Limb (tissue), 2 donors: ENCODE results near the gene KIF26A.
"Not testable (repeated sequence)": the region's sequence is repeated elsewhere in the genome, so short reads cannot be mapped to it uniquely, and the experiment has no call there.

ENCODE experiments used
- DNase-seq, 2 donors: peaks; one replicate each; pipeline ENCODE4 v3.0.0-alpha.2; 2016; ENCODE audit errors: extremely low spot score in 2 of 2

Gene KIF26A

GRCh38 chr14:104207142-104208014 lies 69.0 kb downstream of the KIF26A start:
- no peak for DNase-seq

DNA sequence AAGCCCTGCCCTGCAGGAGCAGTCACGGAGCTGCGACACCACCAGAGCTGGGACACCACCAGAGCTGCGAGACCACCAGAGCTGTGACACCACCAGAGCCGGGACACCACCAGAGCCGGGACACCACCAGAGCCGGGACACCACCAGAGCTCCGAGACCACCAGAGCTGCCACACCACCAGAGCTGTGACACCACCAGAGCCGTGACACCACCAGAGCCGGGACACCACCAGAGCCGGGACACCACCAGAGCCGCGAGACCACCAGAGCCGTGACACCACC lies 69.6 kb downstream of the KIF26A start:
- not testable (repeated sequence) for DNase-seq

DNA sequence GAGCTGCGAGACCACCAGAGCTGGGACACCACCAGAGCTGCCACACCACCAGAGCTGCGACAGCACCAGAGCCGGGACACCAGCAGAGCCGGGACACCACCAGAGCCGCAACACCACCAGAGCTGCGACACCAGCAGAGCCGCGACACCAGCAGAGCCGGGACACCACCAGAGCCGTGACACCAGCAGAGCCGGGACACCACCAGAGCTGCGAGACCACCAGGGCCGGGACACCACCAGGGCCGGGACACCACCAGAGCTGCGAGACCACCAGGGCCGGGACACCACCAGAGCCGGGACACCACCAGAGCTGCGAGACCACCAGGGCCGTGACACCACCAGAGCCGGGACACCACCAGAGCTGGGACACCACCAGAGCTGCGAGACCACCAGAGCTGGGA lies 69.9 kb downstream of the KIF26A start:
- not testable (repeated sequence) for DNase-seq

DNA sequence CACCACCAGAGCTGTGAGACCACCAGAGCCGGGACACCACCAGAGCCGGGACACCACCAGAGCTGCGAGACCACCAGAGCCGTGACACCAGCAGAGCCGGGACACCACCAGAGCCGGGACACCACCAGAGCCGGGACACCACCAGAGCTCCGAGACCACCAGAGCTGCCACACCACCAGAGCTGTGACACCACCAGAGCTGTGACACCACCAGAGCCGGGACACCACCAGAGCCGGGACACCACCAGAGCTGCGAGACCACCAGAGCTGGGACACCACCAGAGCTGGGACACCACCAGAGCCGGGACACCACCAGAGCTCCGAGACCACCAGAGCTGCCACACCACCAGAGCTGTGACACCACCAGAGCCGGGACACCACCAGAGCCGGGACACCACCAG lies 70.7 kb downstream of the KIF26A start:
- DNase-seq = not testable (repeated sequence)

- no peak for DNase-seq
Measured at GRCh38 chr14:104209985-104210816, 71.8 kb downstream of the KIF26A start.

- no peak for DNase-seq
Measured at GRCh38 chr14:104210817-104211195, 72.4 kb downstream of the KIF26A start.

DNA sequence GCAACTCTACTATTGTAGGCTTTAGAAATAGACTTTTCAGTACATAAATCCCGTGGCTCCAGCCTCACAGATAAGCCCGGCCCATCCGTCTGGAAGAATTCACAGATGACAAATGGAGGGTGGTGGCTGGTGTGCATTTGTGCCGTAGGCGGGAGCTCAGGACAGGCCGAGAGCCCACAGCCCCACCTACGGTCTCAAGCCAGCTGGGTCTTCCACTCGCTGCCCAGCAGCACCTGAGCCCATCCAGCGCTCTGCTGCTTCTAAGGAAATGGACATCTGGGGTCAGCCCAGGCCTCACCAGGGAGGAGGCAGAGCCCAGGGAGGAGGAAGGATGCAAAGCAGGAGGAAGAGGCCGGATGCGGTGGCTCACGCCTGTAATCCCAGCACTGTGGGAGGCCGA lies 72.8 kb downstream of the KIF26A start:
- no peak for DNase-seq

GRCh38 chr14:104211741-104212140 lies 73.4 kb downstream of the KIF26A start:
- DNase-seq = no peak

GRCh38 chr14:104212206-104213095 lies 74.1 kb downstream of the KIF26A start:
- no peak for DNase-seq

DNA sequence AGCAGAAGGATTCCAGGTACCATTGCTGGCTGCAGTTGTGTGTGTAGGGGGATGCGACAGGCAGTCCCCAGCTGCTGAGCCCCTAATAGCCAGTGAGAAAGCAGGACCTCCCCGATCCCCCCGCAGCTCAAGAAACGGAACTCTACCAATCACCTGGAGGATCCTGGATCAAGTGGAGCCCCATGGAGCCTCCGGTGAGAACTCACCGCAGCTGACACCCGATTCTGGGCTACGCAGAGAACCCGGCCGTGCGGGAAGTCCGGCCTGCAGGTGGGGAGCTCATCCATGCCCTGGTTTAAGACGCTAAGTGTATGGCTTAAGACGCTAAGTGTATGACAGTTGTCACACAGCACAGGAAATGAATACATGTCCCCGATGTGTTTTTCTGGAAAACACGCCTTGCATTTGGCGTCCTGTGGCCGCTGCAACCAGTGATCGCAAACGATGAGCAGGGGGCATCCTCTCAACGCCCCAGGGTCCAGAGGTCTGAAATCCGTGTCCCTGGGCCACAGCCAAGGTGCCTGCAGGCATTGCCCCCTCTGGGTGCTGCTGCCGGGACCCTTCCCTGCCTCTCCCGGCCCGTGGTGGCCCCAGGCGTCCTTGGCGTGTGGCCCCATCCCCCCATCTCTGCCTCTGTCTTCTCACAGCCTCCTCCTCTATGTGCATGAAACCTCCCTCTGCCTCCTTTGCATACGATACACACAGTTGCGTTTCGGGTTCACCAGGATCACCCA lies 75.1 kb downstream of the KIF26A start:
- no peak for DNase-seq

DNA sequence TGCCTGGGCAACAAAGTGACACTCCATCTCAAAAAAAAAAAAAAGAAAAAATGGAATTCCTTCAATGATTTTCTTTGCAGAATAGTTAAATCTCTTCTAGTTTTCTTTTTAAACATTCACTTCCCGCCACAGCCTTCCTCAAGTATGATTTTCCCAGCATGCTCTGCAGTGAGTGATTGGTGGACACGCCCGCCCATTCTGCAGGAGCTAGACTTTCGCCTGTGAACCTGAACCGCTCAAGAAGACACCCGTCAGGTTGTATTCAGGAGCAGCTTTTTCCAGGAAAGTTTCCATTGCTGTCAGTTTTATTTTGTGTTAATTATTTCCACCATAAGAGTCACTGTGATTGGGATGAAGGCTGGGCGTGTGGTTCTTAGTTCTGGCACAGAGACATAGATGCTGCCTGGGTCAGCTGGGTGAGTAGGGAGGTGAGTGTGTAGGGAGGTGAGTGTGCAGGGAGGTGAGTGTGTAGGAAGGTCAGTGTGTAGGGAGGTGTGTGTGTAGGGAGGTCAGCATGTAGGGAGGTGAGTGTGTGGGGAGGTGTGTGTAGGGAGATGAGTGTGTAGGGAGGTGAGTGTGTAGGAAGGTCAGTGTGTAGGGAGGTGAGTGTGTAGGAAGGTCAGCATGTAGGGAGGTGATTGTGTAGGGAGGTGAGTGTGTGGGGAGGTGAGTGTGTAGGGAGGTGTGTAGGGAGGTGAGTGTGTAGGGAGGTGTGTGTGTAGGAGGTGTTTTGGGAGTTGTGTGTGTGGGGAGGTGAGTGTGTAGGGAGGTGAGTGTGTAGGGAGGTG lies 76.2 kb downstream of the KIF26A start:
- no peak for DNase-seq

DNA sequence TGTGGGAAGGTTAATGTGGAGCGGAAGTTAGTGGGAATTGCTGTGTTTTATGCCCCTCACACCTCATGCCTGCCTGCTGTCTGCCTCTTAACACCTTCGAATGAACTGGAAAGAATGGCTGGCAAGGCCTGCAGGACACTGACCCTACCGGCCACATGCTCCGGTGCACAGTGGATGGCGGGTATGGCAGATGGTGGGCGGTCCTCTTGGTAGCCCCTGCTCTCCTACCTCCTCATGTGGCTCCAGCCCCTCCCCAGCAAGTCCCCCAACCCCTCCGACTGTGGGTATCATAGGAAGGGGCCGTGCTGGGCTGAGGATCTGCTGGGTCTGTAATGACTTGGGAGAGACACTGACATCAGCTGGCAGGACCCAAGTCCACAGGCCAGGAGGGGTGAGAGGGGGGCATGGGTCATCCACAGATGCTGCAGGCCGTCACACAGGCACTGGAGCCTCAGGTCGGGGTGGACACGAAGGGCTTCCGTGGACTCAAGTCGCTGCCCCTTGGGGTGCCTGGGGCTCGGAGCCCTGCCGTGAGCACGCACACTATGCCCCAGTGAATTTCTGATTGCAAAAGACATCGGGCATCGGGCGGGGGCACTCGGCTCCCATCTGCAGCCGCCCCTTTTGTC lies 77.4 kb downstream of the KIF26A start:
- no peak for DNase-seq

DNA sequence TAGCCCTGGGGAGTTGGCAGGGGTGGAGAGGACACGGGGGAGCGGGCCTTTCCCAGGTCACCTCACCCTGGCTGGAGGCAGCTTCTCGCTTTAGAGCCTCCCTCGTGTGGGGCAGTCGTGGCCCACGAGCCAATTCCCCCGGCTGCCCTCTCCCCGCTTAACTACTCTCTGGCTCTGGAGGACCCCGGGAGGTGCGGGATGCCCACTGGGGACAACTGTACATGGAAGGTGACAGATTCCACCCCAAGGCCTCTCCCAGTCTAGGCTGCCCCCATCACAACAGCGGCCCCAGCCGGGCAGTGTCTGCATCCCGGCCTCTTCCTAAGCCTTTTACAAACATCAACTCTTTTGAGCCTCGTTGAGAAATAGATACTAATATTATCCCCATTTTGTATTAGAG lies 78.1 kb downstream of the KIF26A start:
- DNase-seq = no peak

DNA sequence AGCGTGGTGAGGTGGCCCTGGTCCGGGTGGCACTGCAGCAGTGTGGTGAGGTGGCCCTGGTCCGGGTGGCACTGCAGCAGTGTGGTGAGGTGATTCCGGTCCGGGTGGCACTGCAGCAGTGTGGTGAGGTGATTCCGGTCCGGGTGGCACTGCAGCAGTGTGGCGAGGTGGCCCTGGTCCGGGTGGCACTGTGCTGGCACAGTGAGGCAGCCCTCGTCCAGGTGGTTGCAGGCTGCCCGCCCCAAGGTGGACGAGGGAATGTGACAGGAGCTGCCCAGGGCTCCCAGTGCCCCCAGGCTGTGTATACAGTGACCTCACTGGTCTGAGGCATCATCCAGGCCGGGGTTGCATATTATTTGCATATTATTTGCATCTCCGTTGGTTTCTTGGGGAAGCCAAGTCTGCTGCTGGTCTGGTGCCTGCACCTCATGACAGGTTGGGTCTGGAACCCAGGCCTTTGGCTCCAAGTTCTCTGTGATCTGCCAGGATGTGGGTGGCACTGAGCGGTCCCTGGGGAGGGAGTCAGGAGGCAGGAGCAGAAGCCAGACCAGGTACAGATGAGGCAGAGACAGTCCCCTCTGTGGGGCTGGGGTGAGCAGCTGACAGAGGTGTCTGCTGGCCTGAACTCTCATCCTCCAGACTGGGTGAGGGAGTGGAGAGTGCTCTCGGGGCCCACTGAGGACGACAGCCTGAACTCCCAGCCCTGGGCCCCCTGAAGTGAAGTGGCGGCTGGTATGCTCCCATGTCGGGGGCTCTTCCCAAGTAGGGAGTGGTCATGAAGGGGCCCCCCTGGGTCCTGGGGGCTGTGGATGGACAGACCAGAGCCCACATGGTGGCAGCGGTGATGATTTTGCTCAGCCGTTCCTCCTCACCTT lies 79.3 kb downstream of the KIF26A start:
- DNase-seq = no peak

DNA sequence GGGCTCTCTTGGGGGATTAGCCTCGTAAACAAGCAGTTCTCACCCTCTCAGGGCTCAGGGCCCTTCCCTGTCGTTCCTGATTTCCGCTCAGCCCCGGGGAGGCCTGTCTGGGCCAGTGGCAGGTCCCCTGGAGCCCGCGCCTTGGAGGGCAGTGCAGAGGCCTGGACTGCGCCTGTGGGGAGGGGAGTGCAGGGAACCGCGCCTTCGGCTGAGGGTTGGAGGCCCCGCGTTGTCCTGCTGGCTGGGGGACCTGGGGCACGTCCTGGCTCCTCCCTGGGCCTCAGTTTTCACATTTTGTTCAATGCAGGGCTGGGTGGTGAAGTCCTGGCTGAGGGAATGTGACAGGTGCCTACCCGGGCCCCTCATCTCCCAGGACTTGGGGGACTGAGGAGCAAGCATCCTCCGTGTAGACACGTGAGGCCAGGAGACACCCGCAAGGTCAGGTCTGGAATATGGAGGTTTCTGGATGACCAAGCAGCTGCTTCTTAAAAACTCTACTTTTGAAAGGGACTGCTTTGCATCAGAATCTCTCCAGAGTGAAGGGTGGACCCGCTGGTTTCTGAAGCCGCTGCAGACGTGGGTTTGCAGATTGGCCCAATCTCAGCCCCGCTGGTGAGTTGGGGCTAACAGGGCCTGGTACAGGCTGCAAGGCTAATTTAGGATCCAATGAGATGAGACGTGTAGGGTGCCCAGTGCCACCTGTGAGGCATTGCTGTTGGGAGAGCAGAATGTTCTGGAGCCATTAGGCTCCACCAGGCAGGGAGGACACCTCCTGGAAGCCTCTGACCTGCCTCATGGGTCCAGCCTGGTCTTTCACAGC lies 80.2 kb downstream of the KIF26A start:
- no peak for DNase-seq

DNA sequence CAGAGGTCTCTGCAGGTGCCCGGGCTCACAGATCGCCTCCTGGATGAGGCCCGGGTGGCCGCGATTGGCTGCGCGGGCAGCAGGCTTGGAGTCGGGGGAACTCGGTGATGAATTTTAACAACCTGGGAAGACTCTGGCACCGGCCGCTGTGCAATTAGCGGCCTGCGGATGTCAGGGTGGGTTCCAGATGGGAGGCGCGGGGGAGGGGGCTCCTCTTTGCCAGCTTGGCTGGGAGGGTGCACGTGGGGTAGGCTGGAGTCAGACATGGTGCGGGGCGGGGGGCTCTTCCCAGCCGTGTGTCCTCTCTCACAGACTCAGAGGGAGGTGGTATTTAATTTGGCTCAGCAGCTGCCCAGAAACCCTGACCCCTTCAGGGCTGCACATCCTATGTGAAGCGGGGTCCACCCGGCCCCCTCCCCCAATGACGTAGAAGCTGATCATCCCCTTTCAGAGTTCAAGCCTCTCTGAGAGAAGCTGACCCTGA lies 81.4 kb downstream of the KIF26A start:
- peak in 1 of 2 donors; percentile 65 for DNase-seq

DNA sequence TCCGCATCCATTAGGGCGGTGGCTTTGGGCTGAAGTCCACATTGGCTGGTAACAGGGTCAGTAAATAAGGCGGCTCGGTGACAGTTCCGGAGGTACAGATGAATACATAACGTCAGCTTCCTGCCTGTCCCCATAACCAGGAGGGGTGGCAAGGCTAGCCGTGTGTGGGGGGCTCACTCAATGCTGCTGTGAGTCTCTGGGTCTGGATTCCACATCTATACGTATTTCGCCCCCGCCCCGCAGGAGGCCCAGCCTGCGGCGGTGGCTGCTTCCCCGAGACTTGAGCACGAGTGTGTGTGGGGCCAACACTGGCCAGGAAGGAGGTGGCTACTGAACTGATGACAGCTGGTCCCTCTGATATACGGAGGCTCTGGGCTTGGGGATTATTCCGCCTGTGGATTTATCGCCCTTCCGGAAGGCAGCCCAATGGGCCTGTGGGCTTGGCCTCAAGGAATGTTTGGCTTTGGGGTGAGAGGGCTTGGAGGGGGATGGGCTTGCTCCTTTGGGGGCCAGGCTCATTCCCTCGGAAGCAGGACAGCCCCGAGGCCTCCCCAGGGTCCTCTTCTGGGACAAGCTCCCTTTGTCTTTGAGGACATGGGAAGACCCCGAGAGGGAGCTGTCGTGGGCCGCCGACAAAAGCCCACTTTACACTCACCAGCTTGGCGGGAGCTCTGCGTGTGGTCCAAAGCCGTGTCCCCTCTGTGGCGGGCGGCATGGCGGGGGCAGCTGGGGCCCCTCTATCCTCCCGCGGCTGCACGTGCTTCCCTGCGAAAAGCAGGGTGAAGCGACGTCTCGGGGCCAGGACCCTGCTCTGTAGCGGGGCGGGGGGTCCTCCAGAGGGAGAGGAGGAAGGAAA lies 82.1 kb downstream of the KIF26A start:
- DNase-seq = no peak
